OCI-LY1 (cell line): ENCODE data around the gene VWA3A.

Experiments
- H2AFZ ChIP-seq: fragments of 200-600 bp; sonication (generic), shearing (Covaris generic); 2 replicates; pipeline ENCODE4 v1.6.0; 2014; ENCODE audit warnings: antibody characterized with exemption, mild to moderate bottlenecking, low read length
- H3F3A ChIP-seq: fragments of 200-600 bp; sonication (generic), shearing (Covaris generic); 2 replicates; pipeline ENCODE4 v1.6.0; 2014; ENCODE audit warnings: mild to moderate bottlenecking, antibody characterized with exemption, low read length, moderate library complexity; ENCODE audit not compliant: insufficient read depth
- H3K27ac ChIP-seq: fragments of 200-600 bp; sonication (generic); 2 replicates; pipeline ENCODE4 v1.5.1; 2014; ENCODE audit warnings: low read length, mixed run types, mild to moderate bottlenecking, low read depth; ENCODE audit not compliant: poor library complexity, severe bottlenecking
- H3K27me3 ChIP-seq: fragments of 200-600 bp; sonication (generic); 2 replicates; pipeline ENCODE4 v1.6.0; 2014; ENCODE audit warnings: antibody characterized with exemption, mild to moderate bottlenecking, low read length, moderate library complexity; ENCODE audit not compliant: insufficient read depth
- H3K36me3 ChIP-seq: fragments of 200-600 bp; sonication (generic); 2 replicates; pipeline ENCODE4 v1.6.1; 2014; ENCODE audit warnings: mild to moderate bottlenecking, antibody characterized with exemption, low read length, moderate library complexity, mixed read lengths; ENCODE audit not compliant: insufficient read depth
- H3K4me1 ChIP-seq: fragments of 200-600 bp; sonication (generic); 2 replicates; pipeline ENCODE4 v1.5.1; 2014; ENCODE audit warnings: mild to moderate bottlenecking, low read length, moderate library complexity; ENCODE audit not compliant: insufficient read depth, severe bottlenecking
- H3K4me2 ChIP-seq: fragments of 200-600 bp; sonication (generic), shearing (Covaris generic); 2 replicates; pipeline ENCODE4 v1.6.1; 2014; ENCODE audit warnings: low read length
- H3K4me3 ChIP-seq: fragments of 200-600 bp; sonication (generic); 2 replicates; pipeline ENCODE4 v1.5.1; 2014; ENCODE audit warnings: low read length, low read depth, mild to moderate bottlenecking, mixed read lengths; ENCODE audit not compliant: poor library complexity, severe bottlenecking
- H3K79me2 ChIP-seq: fragments of 200-600 bp; shearing (Covaris generic); 2 replicates; pipeline ENCODE4 v1.6.1; 2016; ENCODE audit warnings: mixed run types, low read length, mixed read lengths; ENCODE audit not compliant: insufficient read depth
- H3K9ac ChIP-seq: fragments of 200-600 bp; sonication (generic), shearing (Covaris generic); 2 replicates; pipeline ENCODE4 v1.6.1; 2014; ENCODE audit warnings: mild to moderate bottlenecking, low read length, mixed read lengths
- H3K9me2 ChIP-seq: fragments of 200-600 bp; sonication (generic), shearing (Covaris generic); 2 replicates; pipeline ENCODE4 v1.6.1; 2014; ENCODE audit warnings: low read depth, mild to moderate bottlenecking, low read length, mixed read lengths
- H3K9me3 ChIP-seq: fragments of 200-600 bp; shearing (Covaris generic); 2 replicates; pipeline ENCODE4 v1.6.1; 2014; ENCODE audit warnings: low read length, mixed read lengths
- H4K20me1 ChIP-seq: fragments of 200-600 bp; sonication (generic), shearing (Covaris generic); 2 replicates; pipeline ENCODE4 v1.6.0; 2016; ENCODE audit warnings: mild to moderate bottlenecking, low read length; ENCODE audit not compliant: insufficient read depth
- EZH2 ChIP-seq: fragments of 200-600 bp; sonication (generic), shearing (Covaris generic); IDR thresholded peaks from 2 replicates; pipeline ENCODE4 v1.8.0; 2017; ENCODE audit warnings: borderline replicate concordance, mixed run types, mild to moderate bottlenecking, antibody characterized with exemption, low read length, moderate library complexity, mixed read lengths
- TF ChIP-seq, protein P1 (sequence below): fragments of 200-600 bp; sonication (generic), shearing (Covaris generic); IDR thresholded peaks from 2 replicates; pipeline ENCODE4 v1.5.1; 2017; ENCODE audit warnings: mild to moderate bottlenecking, antibody characterized with exemption, low read length, moderate library complexity, mixed read lengths

The VWA3A gene

GRCh38 chr16:22055881-22056280 is 36.5 kb upstream of the VWA3A start:
- H3K4me3 ChIP-seq, result no peak overlapping the region
- no peaks in the 10 kb centered on the region for H4K20me1 ChIP-seq
- no peak overlapping the region for H3K27ac ChIP-seq
- no peaks in the 10 kb centered on the region for H3F3A ChIP-seq
- H3K36me3 ChIP-seq, result no peaks in the 10 kb centered on the region
- no peaks in the 10 kb centered on the region for H3K4me1 ChIP-seq
- H3K9me3 ChIP-seq, result no peaks in the 10 kb centered on the region
- TF ChIP-seq, protein P1, sequence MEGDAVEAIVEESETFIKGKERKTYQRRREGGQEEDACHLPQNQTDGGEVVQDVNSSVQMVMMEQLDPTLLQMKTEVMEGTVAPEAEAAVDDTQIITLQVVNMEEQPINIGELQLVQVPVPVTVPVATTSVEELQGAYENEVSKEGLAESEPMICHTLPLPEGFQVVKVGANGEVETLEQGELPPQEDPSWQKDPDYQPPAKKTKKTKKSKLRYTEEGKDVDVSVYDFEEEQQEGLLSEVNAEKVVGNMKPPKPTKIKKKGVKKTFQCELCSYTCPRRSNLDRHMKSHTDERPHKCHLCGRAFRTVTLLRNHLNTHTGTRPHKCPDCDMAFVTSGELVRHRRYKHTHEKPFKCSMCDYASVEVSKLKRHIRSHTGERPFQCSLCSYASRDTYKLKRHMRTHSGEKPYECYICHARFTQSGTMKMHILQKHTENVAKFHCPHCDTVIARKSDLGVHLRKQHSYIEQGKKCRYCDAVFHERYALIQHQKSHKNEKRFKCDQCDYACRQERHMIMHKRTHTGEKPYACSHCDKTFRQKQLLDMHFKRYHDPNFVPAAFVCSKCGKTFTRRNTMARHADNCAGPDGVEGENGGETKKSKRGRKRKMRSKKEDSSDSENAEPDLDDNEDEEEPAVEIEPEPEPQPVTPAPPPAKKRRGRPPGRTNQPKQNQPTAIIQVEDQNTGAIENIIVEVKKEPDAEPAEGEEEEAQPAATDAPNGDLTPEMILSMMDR, result no peak; the same call in 1 of the 2 replicates
- TF ChIP-seq EZH2, result no peak
- no peaks in the 10 kb centered on the region for H3K27me3 ChIP-seq
- no peaks in the 10 kb centered on the region for H3K9me2 ChIP-seq
- H2AFZ ChIP-seq, result no peak overlapping the region
- H3K79me2 ChIP-seq, result peaks cover 3% of the 10 kb centered on the region; the same call in 1 of the 2 replicates
- no peak overlapping the region for H3K4me2 ChIP-seq
- H3K9ac ChIP-seq, result no peak overlapping the region

DNA sequence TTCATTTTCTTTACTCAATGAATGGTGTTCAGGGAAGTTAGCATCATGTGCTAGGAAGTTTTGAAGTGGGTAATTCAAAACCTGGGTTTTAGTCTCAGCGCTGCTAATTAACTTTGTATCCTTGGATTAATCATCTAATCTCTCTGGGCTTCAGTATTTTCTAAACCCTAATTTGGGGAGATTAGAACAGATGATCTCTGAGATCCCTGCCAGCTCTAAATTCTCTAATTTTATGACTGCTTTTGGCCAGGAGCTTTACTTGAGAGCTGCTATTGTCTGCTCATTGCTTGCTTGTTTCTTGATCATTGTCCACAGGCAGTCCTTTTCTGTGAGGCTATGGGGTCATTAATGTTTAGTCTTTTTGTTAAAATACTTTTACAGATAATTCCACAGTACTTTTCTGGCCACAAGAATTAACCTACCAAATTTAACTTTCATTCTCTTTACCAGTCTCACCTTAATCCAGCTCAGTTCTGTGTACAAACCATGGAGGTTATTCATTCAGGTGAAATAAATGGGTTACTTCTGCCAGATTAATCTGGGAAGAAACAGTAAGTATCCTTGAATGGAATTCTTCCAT is 28.4 kb upstream of the VWA3A start:
- no peak overlapping the region for H3K4me2 ChIP-seq
- no peak overlapping the region for H3K27ac ChIP-seq
- no peak for TF ChIP-seq EZH2
- peaks cover 15% of the 10 kb centered on the region; the same call in 1 of the 2 replicates for H3K9me3 ChIP-seq
- no peak overlapping the region for H2AFZ ChIP-seq
- no peaks in the 10 kb centered on the region for H4K20me1 ChIP-seq
- H3K4me3 ChIP-seq, result no peak overlapping the region
- H3K9me2 ChIP-seq, result no peaks in the 10 kb centered on the region
- H3K9ac ChIP-seq, result no peak overlapping the region
- peaks cover 9% of the 10 kb centered on the region; the same call in 1 of the 2 replicates for H3K36me3 ChIP-seq
- no peaks in the 10 kb centered on the region for H3F3A ChIP-seq
- H3K27me3 ChIP-seq, result no peaks in the 10 kb centered on the region
- H3K4me1 ChIP-seq, result no peaks in the 10 kb centered on the region
- no peaks in the 10 kb centered on the region for H3K79me2 ChIP-seq

- Histone ChIP-seq H2AFZ (no peak overlapping the region), H3K9me3 (peaks cover 15% of the 10 kb centered on the region; the same call in 1 of the 2 replicates), H3K36me3 (peaks cover 9% of the 10 kb centered on the region; the same call in 1 of the 2 replicates), H3K9ac (no peak overlapping the region), H4K20me1 (no peaks in the 10 kb centered on the region), H3K9me2 (no peaks in the 10 kb centered on the region), H3K79me2 (no peaks in the 10 kb centered on the region), H3K4me1 (no peaks in the 10 kb centered on the region), H3K27me3 (no peaks in the 10 kb centered on the region), H3K4me3 (no peak overlapping the region), H3K27ac (no peak overlapping the region), H3F3A (no peaks in the 10 kb centered on the region), H3K4me2 (no peak overlapping the region)
- TF ChIP-seq EZH2, result no peak
- TF ChIP-seq, protein P1, result no peak
Observed at GRCh38 chr16:22065252-22065651, 27.1 kb upstream of the VWA3A start.
